ENCODE measurements around the gene FBXW11.
A peak's percentile ranks its signal among the peaks of the same experiment; 100 is the strongest.
"Not testable (repeated sequence)": the region's sequence is repeated elsewhere in the genome, so short reads cannot be mapped to it uniquely, and the experiment has no call there.

The FBXW11 gene

GRCh38 chr5:171953860-171954701 lies 52.4 kb downstream of the FBXW11 start:
- no peak for DNase-seq (ENCODE audit: low spot score)

- DNase-seq (ENCODE audit: low spot score) = no peak
Observed at GRCh38 chr5:171952021-171952420, 54.4 kb downstream of the FBXW11 start.

- no peak for DNase-seq (ENCODE audit: low spot score)
Observed at GRCh38 chr5:171951218-171951617, 55.2 kb downstream of the FBXW11 start.

GRCh38 chr5:171946000-171946781 lies 60.2 kb downstream of the FBXW11 start:
- DNase-seq (ENCODE audit: low spot score) = no peak

GRCh38 chr5:171945476-171945875 lies 61.0 kb downstream of the FBXW11 start:
- no peak for DNase-seq (ENCODE audit: low spot score)

- no peak for DNase-seq (ENCODE audit: low spot score)
Observed at GRCh38 chr5:171945066-171945465, 61.4 kb downstream of the FBXW11 start.

GRCh38 chr5:171942112-171942516 lies 64.3 kb downstream of the FBXW11 start:
- DNase-seq (ENCODE audit: low spot score) = not testable (repeated sequence)

GRCh38 chr5:171941675-171942074 lies 64.8 kb downstream of the FBXW11 start:
- not testable (repeated sequence) for DNase-seq (ENCODE audit: low spot score)

GRCh38 chr5:171941275-171941674 lies 65.2 kb downstream of the FBXW11 start:
- not testable (repeated sequence) for DNase-seq (ENCODE audit: low spot score)

GRCh38 chr5:171939951-171940350 lies 66.5 kb downstream of the FBXW11 start:
- no peak for DNase-seq (ENCODE audit: low spot score)

GRCh38 chr5:171938358-171938757 lies 68.1 kb downstream of the FBXW11 start:
- no peak for DNase-seq (ENCODE audit: low spot score)

- DNase-seq (ENCODE audit: low spot score) = no peak
Observed at GRCh38 chr5:171937351-171937750, 69.1 kb downstream of the FBXW11 start.

GRCh38 chr5:171934586-171934985 lies 71.9 kb downstream of the FBXW11 start:
- no peak for DNase-seq (ENCODE audit: low spot score)

GRCh38 chr5:171931163-171931562 lies 75.3 kb downstream of the FBXW11 start:
- no peak for DNase-seq (ENCODE audit: low spot score)

GRCh38 chr5:171927345-171927941 lies 79.0 kb downstream of the FBXW11 start:
- no peak for DNase-seq (ENCODE audit: low spot score)

GRCh38 chr5:171926311-171926710 lies 80.1 kb downstream of the FBXW11 start:
- no peak for DNase-seq (ENCODE audit: low spot score)

GRCh38 chr5:171924493-171925122 lies 81.8 kb downstream of the FBXW11 start:
- DNase-seq (ENCODE audit: low spot score) = no peak

GRCh38 chr5:171920765-171921391 lies 85.6 kb downstream of the FBXW11 start:
- no peak for DNase-seq (ENCODE audit: low spot score)

- not testable (repeated sequence) for DNase-seq (ENCODE audit: low spot score)
Observed at GRCh38 chr5:171915700-171916099, 90.7 kb downstream of the FBXW11 start.

GRCh38 chr5:171914726-171915338 lies 91.6 kb downstream of the FBXW11 start:
- peak; percentile 2 for DNase-seq (ENCODE audit: low spot score)

- DNase-seq (ENCODE audit: low spot score) = no peak
Observed at GRCh38 chr5:171913987-171914273, 92.5 kb downstream of the FBXW11 start.

GRCh38 chr5:171911152-171911551 lies 95.3 kb downstream of the FBXW11 start:
- DNase-seq (ENCODE audit: low spot score) = no peak
